GM19043 (cell line): ENCODE results near the gene PRIMPOL.
"Not testable (repeated sequence)": the region's sequence is repeated elsewhere in the genome, so short reads cannot be mapped to it uniquely, and the experiment has no call there.

Source experiments
- ATAC-seq: cut with Tn5 transposase; IDR thresholded peaks from one replicate; pipeline ENCODE4 v1.9.1; 2021; ENCODE audit warnings: low read depth; ENCODE audit not compliant: unreplicated experiment

PRIMPOL gene

DNA sequence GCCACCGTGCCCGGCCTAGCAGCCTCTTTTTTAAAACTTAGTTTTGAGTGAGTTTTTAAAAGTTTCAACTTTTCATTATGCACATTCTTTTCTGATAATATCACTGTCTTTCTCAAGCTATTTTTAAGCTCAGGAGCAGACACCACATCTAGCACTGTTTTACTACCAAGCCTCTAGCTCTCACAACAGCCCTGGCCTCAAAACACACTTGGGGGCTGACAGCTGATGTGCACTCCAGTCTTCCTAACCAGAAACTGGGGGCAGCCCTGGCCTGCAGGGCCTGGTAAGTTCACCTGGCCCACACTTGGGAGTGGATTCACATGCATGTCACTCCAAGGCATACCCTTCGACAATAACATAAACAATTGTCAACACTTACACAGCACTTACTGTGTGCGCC lies 50.4 kb downstream of the PRIMPOL start:
- no peak for ATAC-seq

DNA sequence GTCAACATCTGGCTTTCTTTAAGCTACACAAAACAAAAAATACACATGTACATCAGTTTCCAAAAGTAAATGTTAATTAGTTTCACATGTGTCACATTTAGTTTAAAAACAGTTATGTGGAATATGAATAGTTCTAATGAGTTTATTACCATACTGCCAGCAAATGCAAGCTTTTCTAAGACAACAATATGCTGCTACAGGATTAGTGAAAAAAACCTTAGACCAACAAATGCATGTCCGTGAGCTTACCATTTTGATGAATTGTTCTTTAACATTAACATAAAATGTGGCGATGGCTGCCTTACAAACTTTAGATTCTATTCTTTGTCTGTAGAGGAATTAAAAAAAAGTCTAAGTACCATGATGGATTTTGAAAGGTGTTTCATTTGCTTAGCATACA lies 52.6 kb downstream of the PRIMPOL start:
- no peak for ATAC-seq

DNA sequence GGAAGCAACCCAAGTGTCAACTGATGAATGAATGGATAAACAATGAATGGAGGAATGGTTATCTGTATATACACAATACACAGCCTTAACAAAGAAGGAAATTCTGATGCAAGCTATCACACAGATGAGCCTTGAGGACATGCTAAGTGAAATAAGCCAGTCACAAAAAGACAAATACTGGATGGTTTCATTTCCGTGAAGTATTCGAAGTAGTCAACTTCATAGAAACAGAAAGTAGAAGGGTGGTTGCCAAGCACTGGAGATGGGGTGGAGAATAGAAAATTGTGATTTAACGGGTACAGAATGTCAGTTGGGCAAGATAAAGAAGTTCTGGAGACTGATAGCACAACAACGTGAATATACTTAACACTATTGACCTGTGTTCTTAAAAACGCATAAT lies 56.2 kb downstream of the PRIMPOL start:
- no peak for ATAC-seq

DNA sequence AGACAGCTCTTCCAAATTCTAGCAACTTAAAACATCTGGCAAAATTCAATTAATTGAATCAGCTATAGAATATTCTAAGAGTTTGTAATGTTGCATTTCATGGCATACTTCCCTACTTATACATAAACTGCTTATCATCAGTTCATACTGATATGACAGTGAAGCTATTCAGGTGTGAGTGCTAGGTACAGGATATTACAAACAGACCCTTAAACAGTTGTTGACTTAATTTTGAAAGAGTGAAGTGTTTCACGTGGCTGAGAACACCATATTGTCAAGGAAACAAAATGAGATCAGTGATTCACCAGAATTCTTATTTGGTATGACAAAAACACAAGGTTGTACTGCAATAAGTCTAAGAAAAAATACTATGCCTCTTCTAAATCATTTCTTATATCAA lies 56.9 kb downstream of the PRIMPOL start:
- ATAC-seq, result no peak

- ATAC-seq, result no peak
Measured at GRCh38 chr4:184712322-184712721, 62.8 kb downstream of the PRIMPOL start.

DNA sequence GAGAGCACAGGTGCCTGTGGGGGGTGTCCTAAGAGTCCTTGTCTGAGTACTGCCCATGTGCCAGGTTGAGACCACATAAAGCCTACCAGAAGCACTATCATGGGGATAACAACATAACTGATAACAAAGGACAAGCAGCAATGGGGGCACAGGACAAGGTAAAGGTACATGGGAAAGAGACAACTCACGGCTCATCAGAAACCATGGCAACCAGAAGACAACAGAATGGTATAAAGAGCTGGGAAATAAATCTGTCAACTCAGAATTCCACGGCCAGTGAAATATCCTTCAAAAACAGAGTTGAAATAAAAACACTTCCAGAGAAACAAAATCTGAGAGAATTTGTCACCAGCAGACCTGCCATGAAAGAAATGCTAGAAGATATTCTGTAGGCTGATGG lies 64.3 kb downstream of the PRIMPOL start:
- ATAC-seq, result no peak

DNA sequence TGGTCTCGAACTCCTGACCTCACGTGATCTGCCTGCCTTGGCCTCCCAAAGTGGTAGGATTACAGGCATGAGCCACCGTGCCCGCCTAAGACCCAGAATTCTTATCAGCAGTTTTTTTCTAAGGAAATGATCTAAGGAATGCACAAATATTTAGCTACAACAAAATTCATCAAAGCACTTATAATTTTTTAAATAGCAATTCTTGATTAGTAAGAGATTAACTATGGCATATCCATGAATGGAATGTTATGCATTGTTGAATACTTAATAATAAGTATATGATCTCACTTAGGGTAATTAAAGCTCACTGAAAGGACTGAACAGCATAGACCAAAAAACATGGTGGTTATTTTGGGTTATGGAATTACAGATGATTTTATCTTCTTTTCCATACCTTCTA lies 66.0 kb downstream of the PRIMPOL start:
- no peak for ATAC-seq

GRCh38 chr4:184719407-184719806 lies 69.9 kb downstream of the PRIMPOL start:
- no peak for ATAC-seq

- ATAC-seq, result no peak
Measured at GRCh38 chr4:184721254-184721653, 71.7 kb downstream of the PRIMPOL start.

DNA sequence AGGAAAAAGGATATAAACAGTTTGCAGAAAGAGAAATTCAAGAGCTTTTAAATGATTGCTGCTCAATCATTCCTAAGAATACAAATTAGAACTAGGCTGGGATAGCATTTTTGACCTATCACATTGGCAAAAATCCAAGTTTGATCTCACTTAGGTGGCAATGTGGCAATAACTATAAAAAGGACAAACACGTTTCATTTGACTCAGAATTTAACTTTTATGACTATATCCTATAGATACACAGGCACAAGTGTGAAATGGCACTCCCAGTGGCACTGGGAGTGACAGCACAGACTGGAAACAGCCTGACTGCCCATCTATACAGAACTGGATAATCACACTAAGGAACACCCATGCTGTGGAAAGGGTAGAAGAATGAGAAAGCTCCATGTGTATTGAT lies 73.3 kb downstream of the PRIMPOL start:
- ATAC-seq, result no peak

DNA sequence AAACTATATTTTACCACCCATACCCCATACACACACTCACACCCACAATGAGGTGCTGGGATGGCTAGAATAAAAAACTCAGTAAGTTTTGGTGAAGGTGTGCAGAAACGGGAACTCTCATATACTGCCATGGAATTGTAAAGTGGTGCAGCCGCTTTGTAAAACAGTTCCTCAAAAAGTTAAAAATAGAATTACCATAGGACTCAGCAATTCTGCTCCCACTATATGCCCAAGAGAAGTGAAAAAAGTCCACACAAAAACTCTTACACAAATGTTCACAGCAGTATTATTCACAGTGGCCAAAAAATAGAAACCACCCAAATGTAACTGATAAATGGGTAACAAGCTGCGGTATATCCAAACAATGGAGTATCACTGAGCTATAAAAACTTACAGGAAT lies 77.9 kb downstream of the PRIMPOL start:
- no peak for ATAC-seq

- ATAC-seq, result no peak
Measured at GRCh38 chr4:184728858-184729257, 79.3 kb downstream of the PRIMPOL start.

DNA sequence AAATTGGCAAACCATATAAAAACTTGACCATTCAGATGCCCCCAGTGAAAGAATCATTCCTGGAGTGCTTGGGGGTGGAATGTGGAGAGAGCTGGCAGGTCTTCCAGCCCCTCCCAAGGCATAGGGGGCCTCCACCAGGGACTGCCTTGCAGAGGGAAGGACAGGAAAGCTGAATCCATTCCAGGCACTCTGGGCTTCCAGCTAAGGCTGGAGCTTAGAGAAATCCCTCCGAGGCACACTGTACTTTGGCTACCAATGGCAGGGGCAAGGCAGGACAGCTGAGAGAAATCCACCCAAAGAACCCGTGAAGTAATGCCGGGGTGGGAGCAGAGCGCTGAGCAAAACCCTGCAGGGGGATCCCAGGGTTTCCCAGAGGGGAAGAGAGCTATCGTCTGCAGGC lies 80.4 kb downstream of the PRIMPOL start:
- no peak for ATAC-seq

DNA sequence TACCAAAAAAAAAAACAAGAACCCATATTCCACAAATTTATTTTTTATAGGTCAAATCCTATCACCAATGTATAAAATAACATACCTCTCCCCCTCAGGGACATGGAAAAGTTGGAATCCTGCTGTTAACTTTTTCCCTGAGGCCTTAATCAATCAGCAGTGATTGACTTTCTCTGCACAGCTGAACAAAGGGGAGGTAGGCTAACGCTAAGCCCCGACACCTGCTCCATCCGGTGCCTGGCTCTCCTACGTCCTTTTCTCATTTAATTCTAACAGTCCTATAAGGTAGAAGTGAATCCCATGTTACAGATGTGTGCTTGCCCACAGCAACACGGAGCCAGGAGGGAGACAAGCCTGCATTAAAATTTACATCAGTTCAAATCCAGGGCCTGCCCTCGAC lies 81.5 kb downstream of the PRIMPOL start:
- ATAC-seq, result no peak

DNA sequence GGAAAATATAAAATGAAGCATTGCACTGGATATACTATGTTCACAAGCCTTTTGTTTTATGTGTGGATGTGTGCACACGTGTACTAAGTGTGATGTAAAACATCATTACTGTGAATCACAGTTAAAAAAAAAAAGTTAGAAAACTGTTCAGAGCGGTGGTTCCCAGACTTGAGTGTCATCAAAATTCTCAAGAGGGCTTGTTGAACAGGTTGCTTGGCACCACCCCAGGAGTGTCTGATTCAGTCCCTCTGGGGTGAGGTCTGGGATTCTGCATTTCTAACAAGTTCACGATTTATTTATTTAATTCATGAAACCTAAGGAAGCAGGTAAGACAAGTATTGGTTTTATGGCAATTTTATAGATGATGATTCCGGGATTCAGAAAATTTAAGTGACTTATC lies 82.6 kb downstream of the PRIMPOL start:
- ATAC-seq, result no peak

- peak; percentile 93 for ATAC-seq
Measured at GRCh38 chr4:184733654-184734524, 84.4 kb downstream of the PRIMPOL start, which contains the start of gene CENPU. TSS of gene CENPU (minus strand) at chr4:184734096. CDS start at chr4:184734062, 34 bp downstream.

DNA sequence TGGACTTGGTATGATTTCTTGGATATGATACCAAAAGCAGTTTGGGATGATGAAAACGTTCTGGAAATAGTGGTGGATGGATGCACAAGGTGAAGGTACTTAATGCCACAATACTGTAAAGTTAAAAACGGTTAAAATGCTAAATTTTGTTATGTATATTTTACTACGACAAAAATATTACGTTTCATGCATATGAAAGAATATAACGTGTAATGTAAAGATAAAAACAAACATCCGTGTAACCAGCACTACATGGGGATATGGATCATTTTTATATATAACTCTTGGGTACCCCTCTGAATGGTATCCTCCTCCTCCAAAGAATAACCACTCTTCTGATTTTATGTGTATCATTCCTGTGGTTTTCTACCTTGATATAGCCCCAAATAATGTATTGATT lies 85.2 kb downstream of the PRIMPOL start:
- no peak for ATAC-seq

- ATAC-seq, result not testable (repeated sequence)
Measured at GRCh38 chr4:184739575-184739974, 90.0 kb downstream of the PRIMPOL start.

GRCh38 chr4:184740980-184741391 lies 91.4 kb downstream of the PRIMPOL start:
- ATAC-seq, result no peak

DNA sequence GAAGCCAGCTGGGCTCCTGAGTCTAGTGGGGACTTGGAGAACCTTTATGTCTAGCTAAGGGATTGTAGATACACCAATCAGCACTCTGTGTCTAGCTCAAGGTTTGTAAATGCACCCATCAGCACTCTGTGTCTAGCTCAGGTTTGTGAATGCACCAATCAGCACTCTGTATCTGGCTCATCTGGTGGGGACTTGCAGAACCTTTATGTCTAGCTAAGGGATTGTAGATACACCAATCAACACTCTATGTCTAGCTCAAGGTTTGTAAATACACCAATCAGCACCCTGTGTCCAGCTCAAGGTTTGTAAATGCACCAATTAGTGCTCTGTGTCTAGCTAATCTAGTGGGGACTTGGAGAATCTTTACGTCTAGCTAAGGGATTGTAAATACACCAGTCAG lies 92.1 kb downstream of the PRIMPOL start:
- not testable (repeated sequence) for ATAC-seq

DNA sequence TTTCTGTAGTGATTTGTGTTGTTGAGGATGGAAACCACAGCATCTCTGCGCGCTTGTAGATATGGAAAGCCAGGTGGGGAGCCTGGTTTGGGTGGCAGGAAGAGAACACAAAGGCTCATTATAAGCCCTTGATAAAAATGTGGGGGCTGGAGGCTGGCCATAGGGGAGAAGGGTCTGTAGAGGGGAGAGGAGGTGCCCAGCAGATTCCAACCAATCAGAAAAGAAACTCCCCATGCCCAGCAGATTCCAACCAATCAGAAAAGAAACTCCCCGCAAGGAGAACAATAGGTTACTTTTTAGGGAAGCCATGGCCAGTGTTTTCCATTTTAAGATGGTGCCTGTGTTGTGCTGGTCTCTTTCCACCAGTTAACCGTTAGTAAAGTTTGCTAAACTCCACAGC lies 94.1 kb downstream of the PRIMPOL start:
- no peak for ATAC-seq

- ATAC-seq, result no peak
Measured at GRCh38 chr4:184744236-184744635, 94.7 kb downstream of the PRIMPOL start.
